HG03571 (cell line): Measurements from ENCODE around the gene DNMT3A.
"Not testable (repeated sequence)": the region's sequence is repeated elsewhere in the genome, so short reads cannot be mapped to it uniquely, and the experiment has no call there.

Experiments used
- ATAC-seq: cut with Tn5 transposase; IDR thresholded peaks from one replicate; pipeline ENCODE4 v1.9.1; 2021; ENCODE audit not compliant: unreplicated experiment

DNMT3A gene

GRCh38 chr2:25215948-25216679 lies 125.6 kb downstream of the DNMT3A start:
- peak; percentile 57 for ATAC-seq

GRCh38 chr2:25215232-25215631 lies 126.5 kb downstream of the DNMT3A start:
- no peak for ATAC-seq

GRCh38 chr2:25213229-25213628 lies 128.5 kb downstream of the DNMT3A start:
- ATAC-seq: no peak

GRCh38 chr2:25210923-25211322 lies 130.8 kb downstream of the DNMT3A start:
- not testable (repeated sequence) for ATAC-seq

GRCh38 chr2:25207078-25207545 lies 134.6 kb downstream of the DNMT3A start:
- ATAC-seq: no peak

GRCh38 chr2:25204190-25204838 lies 137.4 kb downstream of the DNMT3A start:
- ATAC-seq: no peak

GRCh38 chr2:25202275-25202674 lies 139.4 kb downstream of the DNMT3A start:
- ATAC-seq: no peak

- no peak for ATAC-seq
Observed at GRCh38 chr2:25201794-25202193, 139.9 kb downstream of the DNMT3A start.

GRCh38 chr2:25201265-25201664 lies 140.5 kb downstream of the DNMT3A start:
- ATAC-seq: no peak

- no peak for ATAC-seq
Observed at GRCh38 chr2:25198576-25198975, 143.1 kb downstream of the DNMT3A start.

GRCh38 chr2:25198209-25198525 lies 143.6 kb downstream of the DNMT3A start:
- ATAC-seq: no peak

- no peak for ATAC-seq
Observed at GRCh38 chr2:25197336-25198208, 144.2 kb downstream of the DNMT3A start.

GRCh38 chr2:25194576-25195122 lies 147.1 kb downstream of the DNMT3A start:
- ATAC-seq: no peak

- no peak for ATAC-seq
Observed at GRCh38 chr2:25190536-25190935, 151.2 kb downstream of the DNMT3A start.

GRCh38 chr2:25188405-25188804 lies 153.3 kb downstream of the DNMT3A start:
- ATAC-seq: no peak

GRCh38 chr2:25187729-25188350 lies 153.9 kb downstream of the DNMT3A start:
- no peak for ATAC-seq

- no peak for ATAC-seq
Observed at GRCh38 chr2:25184254-25184653, 157.5 kb downstream of the DNMT3A start.

- no peak for ATAC-seq
Observed at GRCh38 chr2:25178976-25179375, 162.7 kb downstream of the DNMT3A start.
